HCT116 (cell line): ENCODE measurements around the gene PDE10A. TPM values are rescaled to one million over a fixed set of nuclear protein-coding genes. Genes with fewer than 3 reads are reported as not detected.

ENCODE experiments used
- ATAC-seq: fragments of 200-7000 bp; cut with Tn5 transposase; 2 replicates; pipeline ENCODE4 v1.9.1; 2020; ENCODE audit warnings: mild to moderate bottlenecking, moderate library complexity
- BruUV-seq: library from RNA; stranded (reverse); fragments of 400-500 nt; replicated peaks from 2 replicates; lab custom pipeline; 2021; lab: Mats Ljungman, UMichigan
- CTCF ChIA-PET: fragments of 300-600 bp; sonication (Branson Sonifier 250); formaldehyde crosslinking; loops from one replicate; lab custom pipeline; 2021; ENCODE audit warnings: antibody characterized with exemption; lab: Charles Lee
- POLR2A ChIA-PET: fragments of 300-600, 350-600 bp; sonication (Branson Sonifier 250); formaldehyde crosslinking; loops from one replicate; lab custom pipeline; 2021; ENCODE audit warnings: antibody characterized with exemption; lab: Charles Lee
- RAD21 ChIA-PET, 2 experiments: fragments of 300-600 bp; sonication (Branson Sonifier 250); formaldehyde crosslinking; loops; one replicate each; lab custom pipeline; 2023; ENCODE audit warnings: low total read pairs in 2 of 2; ENCODE audit not compliant: uncharacterized antibody in 2 of 2, unreplicated experiment in 2 of 2, low non-redundant PET in 1 of 2; lab: Charles Lee
- DNase-seq: peaks from one replicate; pipeline ENCODE4 v3.0.0-alpha.2; 2010; ENCODE audit warnings: low read depth, low spot score
- H2AFZ ChIP-seq: fragments of 200-600 bp; shearing (Covaris generic), sonication (generic); 2 replicates; pipeline ENCODE4 v1.6.1; 2017; ENCODE audit warnings: low read depth, mixed run types, mixed read lengths, antibody characterized with exemption, low read length; ENCODE audit not compliant: poor library complexity, severe bottlenecking
- H3K27ac ChIP-seq: 2 replicates; pipeline ENCODE4 v1.5.1; 2012; ENCODE audit warnings: low read depth, low read length
- H3K27me3 ChIP-seq: fragments of 200-600 bp; sonication (generic); 2 replicates; pipeline ENCODE4 v1.6.1; 2016; ENCODE audit warnings: mixed run types, low read length, mixed read lengths; ENCODE audit not compliant: insufficient read depth
- H3K36me3 ChIP-seq, 2 experiments: fragments of 200-500 bp in 1 of 2; fragments of 200-600 bp in 1 of 2; sonication (Bioruptor generic) in 1 of 2; sonication (generic) in 1 of 2; 2 replicates each; pipeline versions ENCODE4 v1.5.1 to v1.6.1; 2014 to 2016; ENCODE audit warnings: low read length in 2 of 2, inconsistent platforms in 1 of 2, mixed read lengths in 1 of 2, mixed run types in 1 of 2; ENCODE audit not compliant: insufficient read depth in 2 of 2, control insufficient read depth in 1 of 2
- H3K4me1 ChIP-seq, 2 experiments: fragments of 200-600 bp in 1 of 2; sonication (generic) in 1 of 2; 2 replicates each; pipeline versions ENCODE4 v1.5.1 to v1.6.1; 2012 to 2017; ENCODE audit warnings: low read length in 2 of 2, inconsistent platforms in 1 of 2, mild to moderate bottlenecking in 1 of 2, mixed read lengths in 1 of 2, mixed run types in 1 of 2, moderate library complexity in 1 of 2; ENCODE audit not compliant: insufficient read depth in 2 of 2, control insufficient read depth in 1 of 2
- H3K4me2 ChIP-seq: fragments of 200-600 bp; sonication (generic); 2 replicates; pipeline ENCODE4 v1.6.1; 2017; ENCODE audit warnings: mixed run types, low read length, mixed read lengths
- H3K4me3 ChIP-seq, 2 experiments: fragments of 200-600 bp in 1 of 2; sonication (generic) in 1 of 2; replicated peaks in 1 of 2; 2 replicates each; pipeline ENCODE4 v1.5.1; 2011 to 2016; ENCODE audit warnings: low read length in 2 of 2, control low read depth in 1 of 2, low read depth in 1 of 2, mild to moderate bottlenecking in 1 of 2, mixed read lengths in 1 of 2, mixed run types in 1 of 2
- H3K79me2 ChIP-seq: fragments of 200-600 bp; sonication (generic); 2 replicates; pipeline ENCODE4 v1.6.1; 2017; ENCODE audit warnings: mild to moderate bottlenecking, mixed run types, low read length, moderate library complexity, mixed read lengths; ENCODE audit not compliant: insufficient read depth
- H3K9ac ChIP-seq: fragments of 200-600 bp; sonication (generic); 2 replicates; pipeline ENCODE4 v1.6.1; 2016; ENCODE audit warnings: low read length, mixed read lengths
- H3K9me2 ChIP-seq: fragments of 200-600 bp; sonication (generic), shearing (Covaris generic); 2 replicates; pipeline ENCODE4 v1.6.1; 2017; ENCODE audit warnings: mixed run types, mild to moderate bottlenecking, moderate library complexity; ENCODE audit not compliant: insufficient read depth
- H3K9me3 ChIP-seq, 2 experiments: fragments of 200-500 bp in 1 of 2; fragments of 200-600 bp in 1 of 2; sonication (Bioruptor generic) in 1 of 2; sonication (generic) in 1 of 2; 2 replicates each; pipeline ENCODE4 v1.6.1; 2014 to 2017; ENCODE audit warnings: low read length in 2 of 2, mixed read lengths in 2 of 2, inconsistent platforms in 1 of 2, low read depth in 1 of 2, mild to moderate bottlenecking in 1 of 2, mixed run types in 1 of 2, moderate library complexity in 1 of 2; ENCODE audit not compliant: control insufficient read depth in 1 of 2, insufficient read depth in 1 of 2
- H4K20me1 ChIP-seq: fragments of 200-600 bp; sonication (generic), shearing (Covaris generic); 2 replicates; pipeline ENCODE4 v1.6.1; 2017; ENCODE audit warnings: mixed run types, mild to moderate bottlenecking, moderate library complexity; ENCODE audit not compliant: insufficient read depth
- CBX3 ChIP-seq: IDR thresholded peaks from 2 replicates; pipeline ENCODE4 v1.6.1; 2012; ENCODE audit warnings: low read depth
- CEBPB ChIP-seq: IDR thresholded peaks from 2 replicates; pipeline ENCODE4 v1.6.1; 2012; ENCODE audit warnings: low read depth
- EGR1 ChIP-seq: IDR thresholded peaks from 2 replicates; pipeline ENCODE4 v1.6.1; 2012; ENCODE audit warnings: low read depth
- ELF1 ChIP-seq: IDR thresholded peaks from 2 replicates; pipeline ENCODE4 v1.6.1; 2012; ENCODE audit warnings: low read depth, borderline replicate concordance
- EZH2 ChIP-seq: fragments of 200-600 bp; sonication (generic); IDR thresholded peaks from 2 replicates; pipeline ENCODE4 v1.6.1; 2017; ENCODE audit warnings: antibody characterized with exemption, mixed run types
- FOSL1 ChIP-seq: IDR thresholded peaks from 2 replicates; pipeline ENCODE4 v1.6.1; 2012; ENCODE audit warnings: low read depth
- JUND ChIP-seq: IDR thresholded peaks from 2 replicates; pipeline ENCODE4 v1.6.1; 2012
- POLR2AphosphoS5 ChIP-seq: IDR thresholded peaks from 2 replicates; pipeline ENCODE4 v1.6.1; 2011; ENCODE audit warnings: mild to moderate bottlenecking, low read depth, low read length, moderate library complexity
- RAD21 ChIP-seq: IDR thresholded peaks from 2 replicates; pipeline ENCODE4 v1.6.1; 2012; ENCODE audit warnings: low read depth, mild to moderate bottlenecking
- SRF ChIP-seq: IDR thresholded peaks from 2 replicates; pipeline ENCODE4 v1.6.1; 2012; ENCODE audit warnings: low read depth
- TCF7L2 ChIP-seq: IDR thresholded peaks from 2 replicates; pipeline ENCODE4 v1.7.0; 2011; ENCODE audit warnings: borderline replicate concordance, inconsistent platforms; ENCODE audit not compliant: insufficient read depth, insufficient read length; ENCODE audit errors: extremely low read depth
- YY1 ChIP-seq: IDR thresholded peaks from 2 replicates; pipeline ENCODE4 v1.6.1; 2011; ENCODE audit warnings: low read length, low read depth, moderate library complexity, mild to moderate bottlenecking; ENCODE audit not compliant: insufficient replicate concordance; ENCODE audit errors: extremely low read depth
- ZFX ChIP-seq: fragments of 450-650 bp; IDR thresholded peaks from 2 replicates; pipeline ENCODE4 v1.6.1; 2017
- ZNF274 ChIP-seq: fragments of 200-500 bp; sonication (Bioruptor generic); IDR thresholded peaks from 2 replicates; pipeline ENCODE4 v1.6.1; 2014; ENCODE audit warnings: mild to moderate bottlenecking, low read depth, low read length, inconsistent platforms
- intact Hi-C: fragments of 100-400 bp; cut with micrococcal nuclease; formaldehyde crosslinking; loops from 2 replicates; pipeline ENCODE4 v1.10.0; 2022
- total RNA-seq: library from RNA; stranded (reverse); gene quantifications from one replicate; pipeline ENCODE4 v1.2.1, GENCODE V29; 2021; ENCODE audit not compliant: unreplicated experiment
- TF ChIP-seq, protein P1 (sequence below): IDR thresholded peaks from 2 replicates; pipeline ENCODE4 v1.6.1; 2012
- TF ChIP-seq, protein P2 (sequence below): IDR thresholded peaks from 2 replicates; pipeline ENCODE4 v1.6.1; 2011; ENCODE audit warnings: mild to moderate bottlenecking, low read length, moderate library complexity; ENCODE audit not compliant: insufficient replicate concordance; ENCODE audit errors: extremely low read depth
- TF ChIP-seq, protein P3 (sequence below), 3 experiments: fragments of 200-600 bp in 1 of 3; sonication (generic) in 1 of 3; IDR thresholded peaks in 2 of 3; conservative IDR thresholded peaks in 1 of 3; 2 replicates each; pipeline ENCODE4 v1.5.1; 2012 to 2017; ENCODE audit warnings: low read depth in 2 of 3, low read length in 2 of 3, antibody characterized with exemption in 1 of 3, borderline replicate concordance in 1 of 3, control low read depth in 1 of 3, mild to moderate bottlenecking in 1 of 3, mixed read lengths in 1 of 3, mixed run types in 1 of 3, moderate library complexity in 1 of 3; ENCODE audit not compliant: insufficient read depth in 1 of 3
- TF ChIP-seq, protein P4 (sequence below): IDR thresholded peaks from 2 replicates; pipeline ENCODE4 v1.6.1; 2012; ENCODE audit warnings: low read depth
- TF ChIP-seq, protein P5 (sequence below): IDR thresholded peaks from 2 replicates; pipeline ENCODE4 v1.6.1; 2012

The PDE10A gene
- total RNA-seq, 1 experiment from 2014 or later = 0.37 TPM

DNA sequence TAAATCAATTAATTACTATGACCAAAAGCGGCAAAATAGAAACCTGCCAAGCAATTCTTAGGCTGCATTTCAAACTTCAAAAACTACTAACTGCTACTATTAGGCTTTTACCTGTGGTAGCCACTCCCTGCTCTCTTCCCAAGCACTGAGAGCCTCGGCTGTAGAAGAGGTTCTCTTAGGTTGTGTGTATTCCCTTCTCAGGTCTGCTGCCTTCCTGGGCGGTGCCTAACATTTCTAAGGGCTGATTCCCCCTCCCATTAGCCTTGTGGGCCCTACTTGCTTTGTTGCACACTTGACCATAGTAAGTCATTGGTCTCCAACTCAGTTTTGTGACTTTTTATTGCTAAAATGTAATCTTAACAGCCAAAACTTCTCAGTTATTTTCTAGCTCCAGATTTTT is 207.6 kb downstream of the PDE10A start:
- no peaks in the 10 kb centered on the region for H3K79me2 ChIP-seq
- H3K9me2 ChIP-seq = no peaks in the 10 kb centered on the region
- intact Hi-C loops = no loop called here
- H3K9ac ChIP-seq = no peak overlapping the region
- no peaks in the 10 kb centered on the region for H3K4me1 ChIP-seq
- TF ChIP-seq POLR2AphosphoS5 = no peak
- TF ChIP-seq, protein P1, sequence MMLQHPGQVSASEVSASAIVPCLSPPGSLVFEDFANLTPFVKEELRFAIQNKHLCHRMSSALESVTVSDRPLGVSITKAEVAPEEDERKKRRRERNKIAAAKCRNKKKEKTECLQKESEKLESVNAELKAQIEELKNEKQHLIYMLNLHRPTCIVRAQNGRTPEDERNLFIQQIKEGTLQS = no peak
- TF ChIP-seq FOSL1 = no peak
- no peak for TF ChIP-seq EGR1
- no peak for TF ChIP-seq TCF7L2
- TF ChIP-seq YY1 = no peak
- no peak for TF ChIP-seq JUND
- no peak for TF ChIP-seq CEBPB
- TF ChIP-seq ELF1 = no peak
- TF ChIP-seq, protein P2, sequence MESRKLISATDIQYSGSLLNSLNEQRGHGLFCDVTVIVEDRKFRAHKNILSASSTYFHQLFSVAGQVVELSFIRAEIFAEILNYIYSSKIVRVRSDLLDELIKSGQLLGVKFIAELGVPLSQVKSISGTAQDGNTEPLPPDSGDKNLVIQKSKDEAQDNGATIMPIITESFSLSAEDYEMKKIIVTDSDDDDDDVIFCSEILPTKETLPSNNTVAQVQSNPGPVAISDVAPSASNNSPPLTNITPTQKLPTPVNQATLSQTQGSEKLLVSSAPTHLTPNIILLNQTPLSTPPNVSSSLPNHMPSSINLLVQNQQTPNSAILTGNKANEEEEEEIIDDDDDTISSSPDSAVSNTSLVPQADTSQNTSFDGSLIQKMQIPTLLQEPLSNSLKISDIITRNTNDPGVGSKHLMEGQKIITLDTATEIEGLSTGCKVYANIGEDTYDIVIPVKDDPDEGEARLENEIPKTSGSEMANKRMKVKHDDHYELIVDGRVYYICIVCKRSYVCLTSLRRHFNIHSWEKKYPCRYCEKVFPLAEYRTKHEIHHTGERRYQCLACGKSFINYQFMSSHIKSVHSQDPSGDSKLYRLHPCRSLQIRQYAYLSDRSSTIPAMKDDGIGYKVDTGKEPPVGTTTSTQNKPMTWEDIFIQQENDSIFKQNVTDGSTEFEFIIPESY = no peak
- TF ChIP-seq, protein P3, sequence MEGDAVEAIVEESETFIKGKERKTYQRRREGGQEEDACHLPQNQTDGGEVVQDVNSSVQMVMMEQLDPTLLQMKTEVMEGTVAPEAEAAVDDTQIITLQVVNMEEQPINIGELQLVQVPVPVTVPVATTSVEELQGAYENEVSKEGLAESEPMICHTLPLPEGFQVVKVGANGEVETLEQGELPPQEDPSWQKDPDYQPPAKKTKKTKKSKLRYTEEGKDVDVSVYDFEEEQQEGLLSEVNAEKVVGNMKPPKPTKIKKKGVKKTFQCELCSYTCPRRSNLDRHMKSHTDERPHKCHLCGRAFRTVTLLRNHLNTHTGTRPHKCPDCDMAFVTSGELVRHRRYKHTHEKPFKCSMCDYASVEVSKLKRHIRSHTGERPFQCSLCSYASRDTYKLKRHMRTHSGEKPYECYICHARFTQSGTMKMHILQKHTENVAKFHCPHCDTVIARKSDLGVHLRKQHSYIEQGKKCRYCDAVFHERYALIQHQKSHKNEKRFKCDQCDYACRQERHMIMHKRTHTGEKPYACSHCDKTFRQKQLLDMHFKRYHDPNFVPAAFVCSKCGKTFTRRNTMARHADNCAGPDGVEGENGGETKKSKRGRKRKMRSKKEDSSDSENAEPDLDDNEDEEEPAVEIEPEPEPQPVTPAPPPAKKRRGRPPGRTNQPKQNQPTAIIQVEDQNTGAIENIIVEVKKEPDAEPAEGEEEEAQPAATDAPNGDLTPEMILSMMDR (IDR thresholded peaks at IDR 0.05 in 2 of 3, conservative IDR thresholded peaks at IDR 0.05 in 1 of 3; ENCODE audit: borderline replicate concordance in 1 of 3, insufficient read depth in 1 of 3, low read depth in 2 of 3, low read length in 2 of 3) = no peak
- TF ChIP-seq SRF = no peak
- TF ChIP-seq ZFX = no peak
- TF ChIP-seq RAD21 = no peak
- TF ChIP-seq CBX3 = no peak
- no peak for TF ChIP-seq ZNF274
- TF ChIP-seq, protein P4, sequence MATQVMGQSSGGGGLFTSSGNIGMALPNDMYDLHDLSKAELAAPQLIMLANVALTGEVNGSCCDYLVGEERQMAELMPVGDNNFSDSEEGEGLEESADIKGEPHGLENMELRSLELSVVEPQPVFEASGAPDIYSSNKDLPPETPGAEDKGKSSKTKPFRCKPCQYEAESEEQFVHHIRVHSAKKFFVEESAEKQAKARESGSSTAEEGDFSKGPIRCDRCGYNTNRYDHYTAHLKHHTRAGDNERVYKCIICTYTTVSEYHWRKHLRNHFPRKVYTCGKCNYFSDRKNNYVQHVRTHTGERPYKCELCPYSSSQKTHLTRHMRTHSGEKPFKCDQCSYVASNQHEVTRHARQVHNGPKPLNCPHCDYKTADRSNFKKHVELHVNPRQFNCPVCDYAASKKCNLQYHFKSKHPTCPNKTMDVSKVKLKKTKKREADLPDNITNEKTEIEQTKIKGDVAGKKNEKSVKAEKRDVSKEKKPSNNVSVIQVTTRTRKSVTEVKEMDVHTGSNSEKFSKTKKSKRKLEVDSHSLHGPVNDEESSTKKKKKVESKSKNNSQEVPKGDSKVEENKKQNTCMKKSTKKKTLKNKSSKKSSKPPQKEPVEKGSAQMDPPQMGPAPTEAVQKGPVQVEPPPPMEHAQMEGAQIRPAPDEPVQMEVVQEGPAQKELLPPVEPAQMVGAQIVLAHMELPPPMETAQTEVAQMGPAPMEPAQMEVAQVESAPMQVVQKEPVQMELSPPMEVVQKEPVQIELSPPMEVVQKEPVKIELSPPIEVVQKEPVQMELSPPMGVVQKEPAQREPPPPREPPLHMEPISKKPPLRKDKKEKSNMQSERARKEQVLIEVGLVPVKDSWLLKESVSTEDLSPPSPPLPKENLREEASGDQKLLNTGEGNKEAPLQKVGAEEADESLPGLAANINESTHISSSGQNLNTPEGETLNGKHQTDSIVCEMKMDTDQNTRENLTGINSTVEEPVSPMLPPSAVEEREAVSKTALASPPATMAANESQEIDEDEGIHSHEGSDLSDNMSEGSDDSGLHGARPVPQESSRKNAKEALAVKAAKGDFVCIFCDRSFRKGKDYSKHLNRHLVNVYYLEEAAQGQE = no peak
- no peak for TF ChIP-seq EZH2
- TF ChIP-seq, protein P5, sequence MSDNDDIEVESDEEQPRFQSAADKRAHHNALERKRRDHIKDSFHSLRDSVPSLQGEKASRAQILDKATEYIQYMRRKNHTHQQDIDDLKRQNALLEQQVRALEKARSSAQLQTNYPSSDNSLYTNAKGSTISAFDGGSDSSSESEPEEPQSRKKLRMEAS = no peak
- no peak overlapping the region for H3K4me2 ChIP-seq
- CTCF ChIA-PET = interaction anchor here (0.9 kb wide), 1 partner anchor 15 kb away, joined by 4 read pairs; no protein-coding TSS in a partner anchor
- POLR2A ChIA-PET = no interaction called here
- no peaks in the 10 kb centered on the region for H3K27me3 ChIP-seq
- DNase-seq = no peak
- RAD21 ChIA-PET = no interaction called here
- no peaks in the 10 kb centered on the region for H4K20me1 ChIP-seq
- H3K27ac ChIP-seq = no peak overlapping the region
- no peaks in the 10 kb centered on the region; a peak in 1 of 4 replicates for H3K9me3 ChIP-seq
- no peak for ATAC-seq
- no peak overlapping the region for H3K4me3 ChIP-seq
- no peak overlapping the region for H2AFZ ChIP-seq
- no TSS peak for BruUV-seq
- no peaks in the 10 kb centered on the region for H3K36me3 ChIP-seq
